ENCODE data around the gene PPP1R7.

GRCh38 chr2:241185961-241186360, 35.7 kb downstream of the PPP1R7 start:
- TF ChIP-seq CTCF (IDR thresholded peaks at IDR 0.05) (no peak), POLR2A (IDR thresholded peaks at IDR 0.05) (no peak)
